22Rv1 (cell line): ENCODE results near the gene VPS52.

ENCODE experiments used
- ZFX ChIP-seq: fragments of 450-650 bp; IDR thresholded peaks from 2 replicates; pipeline ENCODE4 v1.6.1; 2017; ENCODE audit warnings: antibody characterized with exemption, borderline replicate concordance
- TF ChIP-seq, protein P1 (sequence below): fragments of 450-650 bp; IDR thresholded peaks from 2 replicates; pipeline ENCODE4 v1.5.1; 2017; ENCODE audit warnings: mild to moderate bottlenecking

- TF ChIP-seq ZFX = no peak
- TF ChIP-seq, protein P1, sequence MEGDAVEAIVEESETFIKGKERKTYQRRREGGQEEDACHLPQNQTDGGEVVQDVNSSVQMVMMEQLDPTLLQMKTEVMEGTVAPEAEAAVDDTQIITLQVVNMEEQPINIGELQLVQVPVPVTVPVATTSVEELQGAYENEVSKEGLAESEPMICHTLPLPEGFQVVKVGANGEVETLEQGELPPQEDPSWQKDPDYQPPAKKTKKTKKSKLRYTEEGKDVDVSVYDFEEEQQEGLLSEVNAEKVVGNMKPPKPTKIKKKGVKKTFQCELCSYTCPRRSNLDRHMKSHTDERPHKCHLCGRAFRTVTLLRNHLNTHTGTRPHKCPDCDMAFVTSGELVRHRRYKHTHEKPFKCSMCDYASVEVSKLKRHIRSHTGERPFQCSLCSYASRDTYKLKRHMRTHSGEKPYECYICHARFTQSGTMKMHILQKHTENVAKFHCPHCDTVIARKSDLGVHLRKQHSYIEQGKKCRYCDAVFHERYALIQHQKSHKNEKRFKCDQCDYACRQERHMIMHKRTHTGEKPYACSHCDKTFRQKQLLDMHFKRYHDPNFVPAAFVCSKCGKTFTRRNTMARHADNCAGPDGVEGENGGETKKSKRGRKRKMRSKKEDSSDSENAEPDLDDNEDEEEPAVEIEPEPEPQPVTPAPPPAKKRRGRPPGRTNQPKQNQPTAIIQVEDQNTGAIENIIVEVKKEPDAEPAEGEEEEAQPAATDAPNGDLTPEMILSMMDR = no peak
Observed at GRCh38 chr6:33216117-33216649, 55.5 kb downstream of the VPS52 start.
